ENCODE results near the gene RNF222.
"Not testable (repeated sequence)": the region's sequence is repeated elsewhere in the genome, so short reads cannot be mapped to it uniquely, and the experiment has no call there.

The RNF222 gene

DNA sequence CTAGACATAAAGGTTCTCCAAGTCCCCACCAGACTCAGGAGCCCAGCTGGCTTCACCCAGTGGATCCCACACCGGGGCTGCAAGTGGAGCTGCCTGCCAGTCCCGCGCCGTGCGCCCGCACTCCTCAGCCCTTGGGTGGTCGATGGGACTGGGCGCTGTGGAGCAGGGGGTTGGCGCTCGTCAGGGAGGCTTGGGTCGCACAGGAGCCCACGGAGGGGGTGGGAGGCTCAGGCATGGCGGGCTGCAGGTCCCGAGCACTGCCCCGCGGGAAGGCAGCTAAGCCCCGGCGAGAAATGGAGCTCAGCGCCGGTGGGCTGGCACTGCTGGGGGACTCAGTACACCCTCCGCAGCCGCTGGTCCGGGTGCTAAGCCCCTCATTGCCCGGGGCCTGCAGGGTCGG lies 50.6 kb downstream of the RNF222 start:
- not testable (repeated sequence) for H3K27ac ChIP-seq (ENCODE audit: low read depth, low read length); H3K4me3 ChIP-seq (ENCODE audit: low read depth, low read length); H3K36me3 ChIP-seq (ENCODE audit: control insufficient read depth, insufficient read depth, low read length); H3K9me3 ChIP-seq (ENCODE audit: control insufficient read depth, insufficient read depth, low read length); H3K4me1 ChIP-seq (ENCODE audit: control insufficient read depth, insufficient read depth, low read length); H3K27me3 ChIP-seq (ENCODE audit: control insufficient read depth, insufficient read depth, low read length); H3K9ac ChIP-seq (ENCODE audit: low read depth, low read length)

DNA sequence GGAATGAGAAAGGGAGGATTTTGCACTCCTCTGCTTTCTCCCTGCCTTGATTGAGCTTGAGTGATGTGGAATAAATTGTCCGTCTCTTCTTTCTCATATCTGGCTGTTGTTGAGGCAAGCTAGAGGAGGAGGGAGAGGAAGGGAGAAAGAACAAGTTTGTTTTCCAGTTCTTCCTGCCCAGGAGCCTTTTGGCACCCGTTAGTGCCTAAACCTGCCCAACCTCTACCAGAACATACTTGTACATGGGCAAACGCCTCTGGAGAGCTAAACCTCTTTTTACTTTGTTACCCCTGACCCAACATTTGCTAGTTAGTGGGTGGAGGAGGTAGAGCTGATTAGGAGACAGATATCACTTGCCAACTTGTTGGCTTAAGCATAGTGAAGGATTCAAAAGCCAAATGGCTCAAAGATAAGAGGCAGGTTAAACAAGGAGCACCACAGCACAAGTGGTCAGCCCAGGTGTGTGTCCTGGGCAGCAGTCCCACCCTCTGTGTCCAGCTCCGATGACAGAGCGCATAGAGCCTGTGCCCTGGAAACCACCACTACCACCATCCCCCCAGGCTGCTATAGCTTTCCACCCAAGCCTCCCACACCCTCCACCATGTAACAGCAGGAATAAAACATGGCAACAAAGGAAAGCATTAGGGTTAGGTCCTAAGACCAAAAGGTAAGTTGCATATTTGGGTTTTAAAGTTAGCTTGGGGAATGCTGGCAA lies 51.5 kb downstream of the RNF222 start:
- H3K9ac ChIP-seq (ENCODE audit: low read depth, low read length), result no peak overlapping the region
- H3K27ac ChIP-seq (ENCODE audit: low read depth, low read length), result no peak overlapping the region

GRCh38 chr17:8345052-8345690 lies 52.5 kb downstream of the RNF222 start:
- Histone ChIP-seq H3K4me1 (ENCODE audit: control insufficient read depth, insufficient read depth, low read length) (peaks cover 10% of the 10 kb centered on the region), H3K27ac (ENCODE audit: low read depth, low read length) (no peak overlapping the region), H3K9ac (ENCODE audit: low read depth, low read length) (no peak overlapping the region)

More for the DNA sequence above, 51.5 kb downstream of the RNF222 start:
- H3K27me3 ChIP-seq (ENCODE audit: control insufficient read depth, insufficient read depth, low read length), result no peaks in the 10 kb centered on the region
- peaks cover 9% of the 10 kb centered on the region for H3K4me1 ChIP-seq (ENCODE audit: control insufficient read depth, insufficient read depth, low read length)
- H3K36me3 ChIP-seq (ENCODE audit: control insufficient read depth, insufficient read depth, low read length), result no peaks in the 10 kb centered on the region
- H3K4me3 ChIP-seq (ENCODE audit: low read depth, low read length), result no peak overlapping the region
- no peaks in the 10 kb centered on the region for H3K9me3 ChIP-seq (ENCODE audit: control insufficient read depth, insufficient read depth, low read length)

DNA sequence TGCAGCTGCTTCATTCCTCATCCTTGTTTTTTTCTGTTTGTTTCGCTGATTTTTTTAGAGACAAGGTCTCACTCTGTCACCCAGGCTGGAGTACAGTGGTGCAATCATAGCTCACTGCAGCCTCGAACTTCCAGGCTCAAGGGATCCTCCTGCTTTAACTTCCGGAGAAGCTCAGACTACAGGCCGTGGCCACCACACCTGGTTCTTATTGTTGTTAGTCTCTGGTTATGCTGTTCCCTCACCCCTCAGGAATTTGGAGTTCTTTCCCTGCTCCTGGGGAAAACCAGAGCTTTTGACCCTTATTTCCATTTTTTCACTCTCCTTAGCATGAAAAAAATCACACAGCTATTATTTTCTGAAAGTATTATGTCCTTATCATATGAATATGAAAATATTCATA lies 56.2 kb downstream of the RNF222 start:
- H3K4me1 ChIP-seq (ENCODE audit: control insufficient read depth, insufficient read depth, low read length), result peaks cover 22% of the 10 kb centered on the region
- no peaks in the 10 kb centered on the region for H3K9me3 ChIP-seq (ENCODE audit: control insufficient read depth, insufficient read depth, low read length)
- no peak overlapping the region for H3K27ac ChIP-seq (ENCODE audit: low read depth, low read length)
- H3K4me3 ChIP-seq (ENCODE audit: low read depth, low read length), result no peak overlapping the region
- no peaks in the 10 kb centered on the region for H3K36me3 ChIP-seq (ENCODE audit: control insufficient read depth, insufficient read depth, low read length)
- H3K9ac ChIP-seq (ENCODE audit: low read depth, low read length), result no peak overlapping the region
- no peaks in the 10 kb centered on the region for H3K27me3 ChIP-seq (ENCODE audit: control insufficient read depth, insufficient read depth, low read length)

More at GRCh38 chr17:8345052-8345690, 52.5 kb downstream of the RNF222 start:
- H3K36me3 ChIP-seq (ENCODE audit: control insufficient read depth, insufficient read depth, low read length), result no peaks in the 10 kb centered on the region
- no peak overlapping the region for H3K4me3 ChIP-seq (ENCODE audit: low read depth, low read length)
- H3K27me3 ChIP-seq (ENCODE audit: control insufficient read depth, insufficient read depth, low read length), result no peaks in the 10 kb centered on the region
- no peaks in the 10 kb centered on the region for H3K9me3 ChIP-seq (ENCODE audit: control insufficient read depth, insufficient read depth, low read length)

All from HUES48 (cell line).